GM18858 (cell line): Measurements from ENCODE around the gene HTT.
A peak's percentile ranks its signal among the peaks of the same experiment; 100 is the strongest.
"Not testable (repeated sequence)": the region's sequence is repeated elsewhere in the genome, so short reads cannot be mapped to it uniquely, and the experiment has no call there.

Source experiments
- ATAC-seq: cut with Tn5 transposase; IDR thresholded peaks from one replicate; pipeline ENCODE4 v1.9.1; 2021; ENCODE audit not compliant: unreplicated experiment

HTT gene

DNA sequence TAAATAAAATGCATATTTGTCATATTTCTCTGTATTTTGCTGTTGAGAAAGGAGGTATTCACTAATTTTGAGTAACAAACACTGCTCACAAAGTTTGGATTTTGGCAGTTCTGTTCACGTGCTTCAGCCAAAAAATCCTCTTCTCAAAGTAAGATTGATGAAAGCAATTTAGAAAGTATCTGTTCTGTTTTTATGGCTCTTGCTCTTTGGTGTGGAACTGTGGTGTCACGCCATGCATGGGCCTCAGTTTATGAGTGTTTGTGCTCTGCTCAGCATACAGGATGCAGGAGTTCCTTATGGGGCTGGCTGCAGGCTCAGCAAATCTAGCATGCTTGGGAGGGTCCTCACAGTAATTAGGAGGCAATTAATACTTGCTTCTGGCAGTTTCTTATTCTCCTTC, 3.3 kb downstream of the HTT start:
- peak; percentile 34 for ATAC-seq

DNA sequence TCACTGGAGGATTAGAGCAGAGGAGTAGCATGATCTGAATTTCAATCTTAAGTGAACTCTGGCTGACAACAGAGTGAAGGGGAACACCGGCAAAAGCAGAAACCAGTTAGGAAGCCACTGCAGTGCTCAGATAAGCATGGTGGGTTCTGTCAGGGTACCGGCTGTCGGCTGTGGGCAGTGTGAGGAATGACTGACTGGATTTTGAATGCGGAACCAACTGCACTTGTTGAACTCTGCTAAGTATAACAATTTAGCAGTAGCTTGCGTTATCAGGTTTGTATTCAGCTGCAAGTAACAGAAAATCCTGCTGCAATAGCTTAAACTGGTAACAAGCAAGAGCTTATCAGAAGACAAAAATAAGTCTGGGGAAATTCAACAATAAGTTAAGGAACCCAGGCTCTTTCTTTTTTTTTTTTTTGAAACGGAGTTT, 5.2 kb downstream of the HTT start:
- no peak for ATAC-seq

DNA sequence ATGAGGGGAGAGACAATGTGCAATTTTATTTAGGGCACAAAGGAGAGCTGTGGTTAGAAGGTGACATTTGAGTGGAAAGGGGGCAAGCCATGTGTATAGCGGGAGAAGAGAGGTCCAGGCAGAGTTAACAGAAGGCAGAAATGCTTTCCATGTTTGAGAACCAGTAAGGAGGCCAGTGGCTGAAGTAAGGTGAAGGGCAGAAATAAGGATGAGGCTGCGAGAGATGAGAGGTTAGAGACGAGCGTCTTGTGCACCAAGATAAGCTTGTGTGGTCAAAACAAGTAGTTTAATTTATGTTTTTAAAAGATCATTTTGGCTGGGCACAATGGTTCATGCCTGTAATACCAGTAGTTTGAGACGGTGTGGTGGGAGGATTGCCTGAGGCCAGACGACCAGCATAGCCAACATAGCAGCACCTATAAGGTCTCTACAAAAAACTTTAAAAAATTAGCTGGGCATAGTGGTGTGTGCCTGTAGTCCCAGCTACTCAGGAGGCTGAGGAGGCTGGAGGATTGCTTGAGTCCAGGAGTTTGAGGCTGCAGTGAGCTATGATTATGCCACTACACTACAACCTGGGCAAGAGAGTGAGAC, 8.5 kb downstream of the HTT start:
- no peak for ATAC-seq

- no peak for ATAC-seq
These were observed 9.3 kb downstream of the HTT start for GRCh38 chr4:3083732-3084131.

DNA sequence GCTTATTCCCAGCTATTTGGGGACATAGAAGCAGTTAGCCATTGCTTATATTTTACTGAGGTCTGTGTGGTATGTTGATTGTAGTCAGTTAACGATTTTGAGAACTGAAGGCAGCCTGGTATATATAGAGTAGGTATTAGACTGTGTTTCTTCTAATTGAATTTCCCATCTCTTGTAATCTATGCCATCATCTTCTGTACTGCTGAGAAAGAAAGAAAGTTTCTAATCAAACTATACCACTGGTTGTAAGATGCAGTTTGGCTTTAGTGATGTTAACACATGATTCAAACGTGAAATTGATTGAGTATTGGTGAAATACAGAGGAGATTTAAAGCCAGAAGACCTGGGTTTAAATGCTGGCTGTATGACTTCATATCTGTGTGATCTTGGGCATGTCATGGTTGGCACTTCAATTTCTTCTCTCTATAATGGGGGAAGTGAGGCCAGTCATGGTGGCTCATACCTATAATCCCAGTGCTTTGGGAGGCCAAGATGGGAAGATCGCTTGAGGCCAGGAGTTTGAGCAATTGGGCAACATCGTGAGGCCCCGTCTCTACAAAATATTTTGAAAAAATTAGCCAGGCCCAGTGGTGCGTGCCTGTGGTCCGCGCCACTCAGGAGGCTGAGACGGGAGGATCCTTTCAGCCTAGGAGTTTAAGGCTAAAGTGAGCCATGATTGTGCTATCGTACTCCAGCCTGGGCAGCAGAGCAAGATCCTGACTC, 11.6 kb downstream of the HTT start:
- ATAC-seq: no peak

DNA sequence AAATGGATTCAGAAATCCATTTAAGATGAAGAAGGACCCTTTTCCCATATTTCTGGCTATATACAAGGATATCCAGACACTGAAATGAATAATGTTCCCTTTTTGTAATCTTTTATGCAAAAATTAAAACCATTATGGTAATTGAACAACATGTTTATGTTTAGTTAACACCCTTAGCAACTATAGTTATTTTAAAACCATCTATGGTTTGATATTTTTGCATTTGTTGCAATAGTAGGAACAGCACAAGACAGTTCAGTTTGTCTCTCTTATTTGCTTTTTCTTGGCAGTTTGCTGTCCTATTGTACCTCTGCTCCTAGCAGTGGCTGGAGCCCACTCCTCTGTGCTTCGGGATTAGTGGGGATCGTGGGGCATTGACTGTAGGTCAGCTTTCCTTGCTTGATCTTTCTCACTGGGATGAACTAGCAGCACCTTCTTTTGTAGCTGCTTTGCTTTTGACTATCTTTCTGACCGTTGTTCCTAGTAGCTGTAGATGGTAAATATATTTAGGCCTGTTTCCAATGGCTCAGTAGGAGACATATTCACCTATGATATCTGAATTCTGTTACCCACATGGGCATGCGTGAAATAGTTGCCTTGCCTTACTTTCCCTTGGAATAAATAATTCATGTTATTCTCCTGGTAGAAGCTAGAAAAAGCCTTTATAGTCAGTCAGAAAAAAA, 12.8 kb downstream of the HTT start:
- no peak for ATAC-seq

- ATAC-seq: no peak
These were observed 17.0 kb downstream of the HTT start for GRCh38 chr4:3091464-3091863.

DNA sequence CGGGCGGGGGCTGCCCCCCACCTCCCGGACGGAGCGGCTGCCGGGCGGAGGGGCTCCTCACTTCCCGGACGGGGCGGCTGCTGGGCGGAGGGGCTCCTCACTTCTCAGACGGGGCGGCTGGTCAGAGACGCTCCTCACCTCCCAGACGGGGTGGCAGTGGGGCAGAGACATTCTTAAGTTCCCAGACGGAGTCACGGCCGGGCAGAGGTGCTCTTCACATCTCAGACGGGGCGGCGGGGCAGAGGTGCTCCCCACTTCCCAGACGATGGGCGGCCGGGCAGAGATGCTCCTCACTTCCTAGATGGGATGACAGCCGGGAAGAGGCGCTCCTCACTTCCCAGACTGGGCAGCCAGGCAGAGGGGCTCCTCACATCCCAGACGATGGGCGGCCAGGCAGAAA, 20.2 kb downstream of the HTT start:
- ATAC-seq: not testable (repeated sequence)

DNA sequence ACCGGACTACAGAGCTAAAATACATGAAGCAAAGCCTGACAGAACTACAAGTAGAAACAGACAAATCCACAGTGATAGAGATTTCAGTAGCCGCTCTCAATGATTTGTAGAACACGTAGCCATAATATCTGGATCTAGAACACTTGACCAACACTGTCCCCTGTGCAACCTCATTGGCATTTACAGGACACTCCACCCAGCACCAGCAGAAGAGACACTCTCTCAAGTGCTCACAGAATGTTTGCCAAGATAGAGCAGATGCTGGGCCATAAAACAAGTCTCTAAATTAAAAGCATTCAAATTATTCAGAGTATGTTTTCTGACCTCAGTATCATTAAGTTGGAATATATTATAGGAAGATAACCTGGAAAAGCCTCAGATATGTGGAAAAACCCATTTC, 21.7 kb downstream of the HTT start:
- ATAC-seq: no peak

- ATAC-seq: no peak
These were observed 23.9 kb downstream of the HTT start for GRCh38 chr4:3098346-3098745.

DNA sequence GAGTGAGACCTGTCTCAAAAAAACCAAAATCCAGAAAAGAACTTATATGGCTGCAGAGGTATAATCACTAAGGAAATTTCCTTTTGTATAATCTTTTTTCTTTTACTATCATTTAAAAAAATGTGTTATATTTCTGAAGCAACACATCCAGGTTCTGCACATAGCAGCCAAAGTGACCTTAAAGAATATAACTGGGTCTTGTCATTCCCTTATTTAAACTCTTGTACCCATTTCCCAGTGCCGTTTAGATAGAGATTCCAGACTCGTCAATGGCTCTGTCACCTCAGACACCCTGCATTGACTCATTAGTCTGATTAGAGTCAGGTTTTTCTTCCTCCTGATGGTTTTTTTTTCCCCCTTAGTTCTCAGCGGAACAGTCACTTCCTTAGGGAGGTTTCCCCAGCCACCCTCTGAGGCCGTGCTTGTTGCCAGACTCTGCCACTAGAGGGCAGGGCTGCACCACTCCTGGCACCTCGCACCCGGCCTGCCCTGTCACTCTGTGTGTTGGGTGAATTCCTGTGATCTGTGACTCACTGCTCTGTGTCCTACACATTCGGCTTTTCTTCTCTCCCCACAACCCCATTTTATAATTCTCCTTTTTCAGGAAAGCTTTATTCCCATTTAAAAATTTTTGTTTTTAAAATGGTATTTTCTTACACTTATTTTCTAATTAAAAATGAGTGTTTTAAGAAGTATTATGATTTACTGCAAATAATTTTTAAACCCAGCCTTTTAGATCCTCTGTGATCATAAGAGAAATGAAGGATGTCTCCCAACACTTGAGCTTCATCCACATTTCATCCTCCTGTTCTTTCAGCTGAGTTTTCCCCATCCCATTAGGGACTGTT, 32.1 kb downstream of the HTT start:
- ATAC-seq: peak; percentile 69

DNA sequence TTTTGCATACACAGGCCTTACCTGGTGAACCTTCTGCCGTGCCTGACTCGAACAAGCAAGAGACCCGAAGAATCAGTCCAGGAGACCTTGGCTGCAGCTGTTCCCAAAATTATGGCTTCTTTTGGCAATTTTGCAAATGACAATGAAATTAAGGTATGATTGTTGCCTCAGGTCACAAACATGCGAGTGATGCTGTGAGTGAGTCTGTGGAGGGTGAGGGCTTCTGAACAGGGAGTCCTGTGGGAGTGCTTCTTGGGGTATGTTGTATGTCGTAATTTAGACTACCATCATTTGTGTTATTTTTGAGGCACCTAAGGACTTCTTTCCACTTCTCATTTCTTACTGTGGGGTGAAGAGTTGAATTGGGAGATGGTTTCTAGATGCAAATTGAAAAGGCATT, 32.8 kb downstream of the HTT start:
- no peak for ATAC-seq

- no peak for ATAC-seq
These were observed 33.2 kb downstream of the HTT start for GRCh38 chr4:3107691-3108121.

DNA sequence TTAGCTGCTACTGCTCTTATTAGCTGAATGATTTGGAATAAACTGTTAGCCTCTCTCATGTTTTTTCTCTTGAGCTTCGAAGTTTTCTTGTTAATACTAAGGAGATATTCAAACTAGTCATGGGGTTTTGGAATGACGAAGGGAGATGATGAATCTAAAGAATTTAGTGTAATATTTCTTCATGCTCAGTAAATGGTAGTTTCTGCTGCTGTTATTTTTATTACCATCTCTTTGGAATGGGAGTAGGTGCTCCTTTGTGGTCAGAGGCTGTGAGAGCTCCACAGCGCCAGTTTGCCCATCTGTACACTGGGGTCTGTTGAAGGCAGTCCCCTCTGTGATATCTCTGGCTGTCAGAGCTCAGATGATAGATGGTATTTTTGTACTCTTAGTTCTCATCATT, 33.7 kb downstream of the HTT start:
- no peak for ATAC-seq

DNA sequence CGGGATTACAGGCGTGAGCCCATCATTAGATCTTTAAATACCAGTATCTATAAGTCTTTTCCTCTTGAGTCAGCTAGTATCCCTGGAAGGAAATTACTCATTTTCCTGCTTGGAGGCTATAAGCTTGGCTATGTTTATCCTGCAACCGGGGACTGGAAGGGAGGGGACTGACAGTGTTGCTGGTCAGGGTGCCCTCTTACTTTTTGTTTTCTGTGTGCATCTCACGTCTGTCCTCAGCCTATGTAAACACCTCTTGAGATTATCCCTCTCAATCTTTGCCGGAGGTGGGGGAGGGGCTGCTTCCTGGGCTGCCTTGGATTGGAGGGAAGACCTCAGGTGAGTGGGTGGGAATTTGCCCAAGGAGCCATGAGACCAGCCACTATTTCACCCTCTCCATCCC, 37.0 kb downstream of the HTT start:
- no peak for ATAC-seq

GRCh38 chr4:3112201-3112600, 37.7 kb downstream of the HTT start:
- no peak for ATAC-seq

DNA sequence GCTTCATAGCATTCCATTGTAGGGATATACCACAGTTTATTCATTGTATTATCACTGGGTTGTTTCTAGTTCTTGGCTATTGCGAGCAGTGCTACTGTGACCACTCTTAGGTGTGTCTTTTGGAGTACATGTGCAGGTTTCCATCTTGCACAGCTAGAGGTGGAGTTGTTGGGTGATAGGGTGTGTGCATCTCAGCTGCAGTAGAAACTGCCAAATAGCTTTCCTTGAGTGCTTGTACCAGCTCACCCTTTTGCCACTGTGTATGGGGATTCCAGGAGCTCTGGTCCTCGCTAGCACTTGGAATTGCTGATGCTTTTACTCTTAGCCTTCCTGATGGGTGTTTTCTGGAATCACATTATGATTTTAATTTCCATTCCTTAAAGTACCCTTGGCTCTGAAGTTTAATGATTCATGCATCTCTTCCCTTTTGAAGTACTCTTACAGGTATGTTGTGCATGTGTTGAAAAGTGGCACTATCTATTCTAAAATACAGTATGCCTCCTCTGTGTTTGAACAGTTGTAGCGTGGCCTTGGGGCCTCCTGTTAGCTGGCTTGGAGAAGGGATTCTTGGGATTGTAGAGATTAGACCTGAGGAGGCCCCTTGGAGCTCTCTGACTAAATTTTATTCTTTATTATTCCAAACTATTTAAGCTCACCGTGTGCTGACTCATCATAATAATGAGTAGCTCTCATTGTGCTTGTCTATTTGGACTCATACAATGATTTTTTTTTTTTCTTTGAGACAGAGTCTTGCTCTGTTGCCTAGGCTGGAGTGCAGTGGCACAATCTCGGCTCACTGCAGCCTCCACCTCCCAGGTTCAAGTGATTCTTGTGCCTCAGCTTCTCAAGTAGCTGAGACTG, 38.4 kb downstream of the HTT start:
- ATAC-seq: no peak

DNA sequence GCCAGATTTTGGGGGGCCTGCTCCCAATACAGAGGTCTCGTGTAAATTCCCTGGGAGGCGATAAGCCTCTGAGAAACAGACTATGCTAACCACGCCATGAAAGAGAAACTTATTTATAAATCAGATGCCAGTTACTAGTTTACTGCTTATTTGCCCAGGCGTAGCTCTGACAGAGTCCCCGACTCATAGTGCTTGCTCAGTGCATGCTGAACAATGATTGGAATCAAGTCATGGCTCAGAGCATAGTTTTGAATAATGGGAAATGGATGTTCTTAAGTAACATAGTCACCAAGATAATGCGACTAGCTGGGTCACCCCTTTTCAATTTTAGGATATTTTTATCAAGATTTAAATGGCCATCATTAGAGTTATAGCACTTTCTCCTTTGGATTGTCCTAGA, 39.9 kb downstream of the HTT start:
- ATAC-seq: no peak

GRCh38 chr4:3115637-3116270, 41.3 kb downstream of the HTT start:
- no peak for ATAC-seq

- no peak for ATAC-seq
These were observed 42.5 kb downstream of the HTT start for GRCh38 chr4:3116955-3117354.
